HG02798 (cell line): ENCODE measurements around the gene ADGRV1.
A peak's percentile ranks its signal among the peaks of the same experiment; 100 is the strongest.

Source experiments
- ATAC-seq: cut with Tn5 transposase; IDR thresholded peaks from one replicate; pipeline ENCODE4 v1.9.1; 2021; ENCODE audit warnings: mild to moderate bottlenecking; ENCODE audit not compliant: unreplicated experiment, poor library complexity

ADGRV1 gene

GRCh38 chr5:91164424-91164823, 605.8 kb downstream of the ADGRV1 start:
- no peak for ATAC-seq

DNA sequence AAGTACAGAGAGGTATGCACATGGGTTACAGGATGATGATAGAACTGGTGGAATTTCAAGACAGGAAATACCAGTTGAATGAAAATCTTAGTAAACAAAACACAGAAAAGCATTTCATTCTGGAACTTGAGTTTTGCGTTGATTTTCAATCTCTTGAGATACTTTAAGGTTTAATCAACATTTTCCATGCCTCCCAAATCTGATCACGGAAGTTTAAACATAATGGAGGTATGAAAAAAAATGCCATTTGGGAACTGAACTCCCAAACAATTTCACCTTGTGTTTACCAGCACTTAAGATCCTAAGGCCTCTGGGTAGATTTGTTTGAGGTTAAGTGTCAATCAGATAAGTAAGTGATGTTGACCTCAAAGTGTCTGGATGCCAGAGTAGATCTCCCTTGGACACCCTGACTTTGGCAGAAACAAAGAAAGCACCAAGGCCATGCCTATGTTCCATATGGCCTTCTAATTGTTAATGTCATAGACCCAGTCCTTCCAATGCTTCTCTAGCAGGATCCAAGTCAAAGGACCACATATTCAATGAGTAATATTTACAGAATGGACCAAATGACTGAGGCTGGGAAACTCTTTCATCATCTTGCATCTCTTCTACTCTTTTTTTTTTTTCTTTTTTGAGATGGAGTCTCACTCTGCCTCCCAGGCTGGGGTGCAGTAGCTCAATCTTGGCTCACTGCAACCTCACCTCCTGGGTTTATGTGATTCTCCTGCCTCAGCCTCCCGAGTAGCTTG, 607.6 kb downstream of the ADGRV1 start:
- ATAC-seq: no peak

GRCh38 chr5:91168859-91169258, 610.3 kb downstream of the ADGRV1 start:
- no peak for ATAC-seq

DNA sequence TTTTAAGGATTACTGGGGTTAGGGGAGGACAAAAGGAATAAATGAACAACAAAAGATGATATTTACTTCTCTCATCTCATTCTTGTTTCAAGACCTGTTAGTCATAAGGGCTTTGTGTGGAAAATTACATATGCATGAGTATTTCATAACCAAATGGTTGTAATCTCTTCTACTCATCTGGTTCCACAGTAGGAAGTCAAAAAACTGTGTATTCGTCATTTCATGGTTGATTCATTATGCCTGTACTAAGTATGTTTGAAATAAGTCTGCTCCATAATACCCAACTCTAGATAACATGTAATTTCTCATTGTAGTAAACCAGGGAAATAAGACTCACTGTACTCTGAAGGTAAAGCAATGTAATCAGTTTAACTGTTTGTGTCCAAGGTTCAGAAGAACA, 611.7 kb downstream of the ADGRV1 start:
- ATAC-seq: no peak

GRCh38 chr5:91171322-91171721, 612.7 kb downstream of the ADGRV1 start:
- ATAC-seq: no peak

GRCh38 chr5:91174396-91174795, 615.8 kb downstream of the ADGRV1 start:
- ATAC-seq: no peak

DNA sequence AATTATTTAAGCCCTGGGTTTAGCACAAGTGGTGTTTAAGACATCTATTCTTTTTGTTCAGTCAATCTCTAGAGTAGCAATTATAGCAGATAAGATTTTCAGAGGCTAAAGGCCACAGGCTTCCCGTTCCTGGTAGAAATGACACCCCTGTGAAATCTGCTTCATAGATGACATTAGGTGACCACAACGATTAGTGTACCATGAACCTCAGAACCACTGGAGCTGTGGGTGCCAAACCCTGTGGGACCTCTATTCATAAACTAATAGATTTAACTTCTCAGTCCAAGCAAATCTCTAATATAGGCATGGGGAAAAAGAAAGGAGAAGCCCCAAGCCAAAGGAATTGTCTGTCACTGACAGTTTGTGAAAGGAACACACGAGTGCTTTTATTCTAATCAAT, 617.1 kb downstream of the ADGRV1 start:
- ATAC-seq: no peak

DNA sequence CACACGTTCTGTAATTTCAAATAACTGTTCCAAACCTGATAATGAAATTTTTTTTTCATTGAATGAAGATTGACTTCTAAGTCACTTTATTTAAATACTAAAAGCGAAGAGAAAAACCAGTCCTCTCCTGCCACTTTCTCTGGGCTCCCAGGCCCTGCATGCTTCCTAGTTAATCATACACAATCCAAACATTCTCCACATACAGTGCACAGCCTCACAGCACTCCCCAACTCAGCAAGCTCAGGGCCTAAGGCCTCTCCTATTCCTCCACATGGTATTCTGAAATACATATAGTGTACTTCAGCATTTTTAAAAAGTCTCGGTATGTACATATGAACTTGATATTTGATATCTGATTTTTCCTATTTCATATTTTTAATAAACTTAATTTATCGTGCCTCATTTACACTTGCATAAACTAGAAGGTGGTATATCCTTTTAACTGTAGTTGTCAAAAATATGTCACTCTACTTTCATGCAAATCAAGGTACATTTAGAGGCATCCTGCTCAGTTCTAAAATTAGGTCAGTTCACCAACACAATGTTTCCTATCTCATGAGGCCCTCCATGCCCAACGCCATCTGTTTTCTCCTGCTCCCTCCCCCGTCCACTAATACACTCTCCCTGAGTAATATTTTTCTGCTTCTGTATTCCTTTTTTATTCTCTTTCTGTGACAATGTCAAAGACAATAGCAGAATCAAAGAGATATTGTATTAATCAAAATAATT, 617.9 kb downstream of the ADGRV1 start:
- no peak for ATAC-seq

DNA sequence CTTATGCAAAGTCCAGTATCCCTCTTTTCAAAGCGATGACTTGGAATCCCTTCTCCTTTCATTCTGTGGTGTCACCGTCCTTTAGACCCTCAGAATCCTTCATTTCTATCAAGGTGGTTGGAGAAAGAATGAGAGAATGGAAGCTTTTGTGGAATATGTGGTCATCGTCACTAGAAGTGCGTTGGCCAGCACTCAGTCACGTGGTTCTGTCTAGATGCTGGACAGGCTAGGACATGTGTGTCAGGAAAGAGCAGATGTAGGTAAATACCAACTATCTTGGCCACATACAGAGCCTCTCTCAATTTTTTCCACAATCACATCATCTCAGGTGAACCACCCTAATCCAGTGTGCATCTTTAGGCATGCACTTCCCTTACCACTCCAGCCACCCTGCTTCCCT, 618.5 kb downstream of the ADGRV1 start:
- ATAC-seq: no peak

DNA sequence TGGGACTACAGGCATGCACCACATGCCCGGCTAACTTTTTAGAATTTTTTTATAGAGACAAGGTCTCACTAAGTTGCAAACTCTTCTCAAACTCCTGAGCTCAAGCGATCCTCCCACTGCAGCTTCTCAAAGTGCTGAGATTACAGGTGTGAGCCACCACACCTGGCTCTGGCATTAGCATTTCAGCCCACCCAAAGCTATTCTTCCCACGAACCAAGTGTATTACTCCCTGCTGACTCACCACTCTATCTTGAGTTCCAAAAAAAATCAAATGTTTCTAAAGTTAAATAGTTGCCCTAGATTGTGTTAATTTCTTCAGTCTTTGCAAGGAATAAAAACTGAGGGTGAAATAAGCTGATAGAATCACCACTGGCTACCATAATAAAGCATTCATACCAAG, 619.0 kb downstream of the ADGRV1 start:
- ATAC-seq: no peak

DNA sequence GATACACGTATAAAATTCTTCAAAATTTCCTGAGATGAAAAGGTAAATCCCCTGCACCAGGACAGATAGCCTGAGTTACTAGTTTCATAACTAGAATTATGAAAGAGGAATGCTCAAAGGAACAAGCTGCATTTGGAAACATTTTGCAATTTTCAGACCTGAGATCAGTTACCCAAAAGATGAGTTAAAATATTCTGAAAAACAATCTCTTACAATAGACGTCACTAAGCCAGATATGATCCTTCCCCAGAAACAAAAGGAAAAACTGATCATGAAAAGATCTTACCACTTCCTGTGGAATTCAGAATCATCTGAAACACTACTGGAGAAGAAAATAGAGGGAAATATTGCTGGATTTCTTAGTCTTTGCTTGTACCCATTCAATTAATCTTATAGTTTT, 619.9 kb downstream of the ADGRV1 start:
- no peak for ATAC-seq

DNA sequence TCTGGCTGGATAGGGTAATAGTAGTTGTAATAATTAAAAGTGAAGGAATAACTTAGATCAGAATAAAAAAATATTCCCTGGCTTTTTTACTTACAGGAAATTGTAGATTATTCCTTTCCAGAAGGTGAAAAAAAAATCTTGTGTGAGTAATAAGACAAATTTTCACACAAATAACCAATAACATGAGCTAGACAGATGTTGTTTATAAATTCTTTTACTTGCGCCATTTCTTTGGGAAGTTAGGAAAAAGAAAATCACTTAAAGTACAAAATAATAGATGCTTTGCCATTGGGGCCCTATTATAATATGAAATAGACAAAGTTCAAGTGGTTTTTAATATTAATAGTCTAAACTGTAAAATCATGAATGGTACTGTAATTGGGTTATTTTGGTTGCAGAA, 620.4 kb downstream of the ADGRV1 start:
- no peak for ATAC-seq

- no peak for ATAC-seq
Measured at GRCh38 chr5:91180506-91180905, 621.9 kb downstream of the ADGRV1 start.

GRCh38 chr5:91182763-91183162, 624.2 kb downstream of the ADGRV1 start:
- peak; percentile 81 for ATAC-seq

- no peak for ATAC-seq
Measured at GRCh38 chr5:91183743-91184142, 625.1 kb downstream of the ADGRV1 start.

- ATAC-seq: no peak
Measured at GRCh38 chr5:91186101-91186500, 627.5 kb downstream of the ADGRV1 start.

DNA sequence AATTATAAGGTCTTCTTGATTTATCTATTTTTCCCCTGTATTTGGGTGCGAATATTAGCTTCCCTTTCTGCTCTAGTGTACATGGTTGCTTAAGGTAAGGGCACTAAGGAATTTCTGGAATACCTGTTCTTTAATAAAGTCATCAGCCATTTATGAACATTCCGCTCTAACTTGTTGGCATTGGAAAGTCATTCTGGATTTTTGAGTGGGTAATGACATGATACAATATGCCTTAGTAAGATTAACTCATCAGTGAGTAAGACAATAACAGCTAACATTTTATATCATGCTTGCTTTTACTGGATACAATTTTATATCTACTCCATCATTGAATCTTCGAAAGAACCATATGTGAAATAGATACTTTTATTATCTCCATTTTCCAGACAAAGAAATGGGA, 628.4 kb downstream of the ADGRV1 start:
- ATAC-seq: no peak

GRCh38 chr5:91188755-91189154, 630.2 kb downstream of the ADGRV1 start:
- no peak for ATAC-seq

DNA sequence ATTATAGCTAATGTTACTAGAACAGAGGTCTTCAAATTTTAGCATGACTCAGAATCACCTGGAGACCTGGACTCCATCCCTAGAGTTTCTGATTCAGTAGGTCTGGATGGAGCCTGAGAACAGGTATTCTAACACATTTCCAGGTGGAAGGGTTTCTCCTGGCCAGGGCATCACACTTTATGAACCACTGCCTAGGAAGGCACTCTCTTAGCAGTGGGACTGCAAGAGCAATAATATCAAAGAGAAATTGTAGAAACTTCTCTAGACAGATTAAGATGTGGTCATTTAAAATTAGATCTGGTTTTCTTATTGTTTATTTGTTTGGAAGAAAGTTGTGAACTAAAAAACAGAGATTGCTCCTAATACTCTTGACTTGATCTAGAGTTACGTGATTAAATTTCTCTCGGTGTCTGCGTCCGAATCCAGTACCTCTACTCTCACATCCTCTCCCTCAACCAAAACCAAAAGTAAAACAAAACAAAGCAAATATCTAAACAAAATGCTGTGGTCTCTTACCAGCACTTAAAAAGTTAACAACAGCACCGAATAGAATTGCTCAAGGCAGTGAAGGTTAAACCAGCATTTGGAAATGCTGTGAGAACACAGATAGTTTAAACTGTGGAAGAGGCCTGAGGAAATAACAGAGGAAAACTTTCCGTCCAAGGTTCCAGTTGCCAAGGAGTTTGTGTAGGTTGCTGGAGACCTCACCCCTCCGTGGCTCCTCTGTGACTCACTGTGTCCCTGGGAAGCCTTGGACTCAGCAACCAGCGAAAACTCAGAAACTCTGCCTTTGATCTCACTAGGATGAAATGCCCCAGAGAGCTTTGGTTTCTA, 631.1 kb downstream of the ADGRV1 start:
- ATAC-seq: peak; percentile 90

- ATAC-seq: peak; percentile 20
Measured at GRCh38 chr5:91190314-91190690, 631.7 kb downstream of the ADGRV1 start.

GRCh38 chr5:91194824-91195381, 636.3 kb downstream of the ADGRV1 start:
- no peak for ATAC-seq
